Purkinje cell (primary cell): ENCODE results near the gene EGR1. TPM values are rescaled to one million over a fixed set of nuclear protein-coding genes. Genes with fewer than 3 reads are reported as not detected.

Experiments used
- polyA plus RNA-seq: library from polyadenylated mRNA; unstranded; fragments of >200 nt; fragmentation: Nextera tagmentation; gene quantifications from 2 replicates; pipeline ENCODE4 v1.2.1, GENCODE V29; 2014

EGR1 gene
- 0.17 and 19.6 TPM in 2 replicates for polyA plus RNA-seq

DNA sequence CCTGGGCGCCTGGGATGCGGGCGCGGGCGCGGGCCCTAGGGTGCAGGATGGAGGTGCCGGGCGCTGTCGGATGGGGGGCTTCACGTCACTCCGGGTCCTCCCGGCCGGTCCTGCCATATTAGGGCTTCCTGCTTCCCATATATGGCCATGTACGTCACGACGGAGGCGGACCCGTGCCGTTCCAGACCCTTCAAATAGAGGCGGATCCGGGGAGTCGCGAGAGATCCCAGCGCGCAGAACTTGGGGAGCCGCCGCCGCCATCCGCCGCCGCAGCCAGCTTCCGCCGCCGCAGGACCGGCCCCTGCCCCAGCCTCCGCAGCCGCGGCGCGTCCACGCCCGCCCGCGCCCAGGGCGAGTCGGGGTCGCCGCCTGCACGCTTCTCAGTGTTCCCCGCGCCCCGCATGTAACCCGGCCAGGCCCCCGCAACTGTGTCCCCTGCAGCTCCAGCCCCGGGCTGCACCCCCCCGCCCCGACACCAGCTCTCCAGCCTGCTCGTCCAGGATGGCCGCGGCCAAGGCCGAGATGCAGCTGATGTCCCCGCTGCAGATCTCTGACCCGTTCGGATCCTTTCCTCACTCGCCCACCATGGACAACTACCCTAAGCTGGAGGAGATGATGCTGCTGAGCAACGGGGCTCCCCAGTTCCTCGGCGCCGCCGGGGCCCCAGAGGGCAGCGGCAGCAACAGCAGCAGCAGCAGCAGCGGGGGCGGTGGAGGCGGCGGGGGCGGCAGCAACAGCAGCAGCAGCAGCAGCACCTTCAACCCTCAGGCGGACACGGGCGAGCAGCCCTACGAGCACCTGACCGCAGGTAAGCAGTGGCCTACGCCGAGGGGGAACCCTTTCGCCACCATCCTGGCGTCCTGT, at the start of gene EGR1:
EGR1 (plus strand) TSS at position 219 of the 864 bp plus-strand sequence; CDS start at position 502, 283 bp downstream.

DNA sequence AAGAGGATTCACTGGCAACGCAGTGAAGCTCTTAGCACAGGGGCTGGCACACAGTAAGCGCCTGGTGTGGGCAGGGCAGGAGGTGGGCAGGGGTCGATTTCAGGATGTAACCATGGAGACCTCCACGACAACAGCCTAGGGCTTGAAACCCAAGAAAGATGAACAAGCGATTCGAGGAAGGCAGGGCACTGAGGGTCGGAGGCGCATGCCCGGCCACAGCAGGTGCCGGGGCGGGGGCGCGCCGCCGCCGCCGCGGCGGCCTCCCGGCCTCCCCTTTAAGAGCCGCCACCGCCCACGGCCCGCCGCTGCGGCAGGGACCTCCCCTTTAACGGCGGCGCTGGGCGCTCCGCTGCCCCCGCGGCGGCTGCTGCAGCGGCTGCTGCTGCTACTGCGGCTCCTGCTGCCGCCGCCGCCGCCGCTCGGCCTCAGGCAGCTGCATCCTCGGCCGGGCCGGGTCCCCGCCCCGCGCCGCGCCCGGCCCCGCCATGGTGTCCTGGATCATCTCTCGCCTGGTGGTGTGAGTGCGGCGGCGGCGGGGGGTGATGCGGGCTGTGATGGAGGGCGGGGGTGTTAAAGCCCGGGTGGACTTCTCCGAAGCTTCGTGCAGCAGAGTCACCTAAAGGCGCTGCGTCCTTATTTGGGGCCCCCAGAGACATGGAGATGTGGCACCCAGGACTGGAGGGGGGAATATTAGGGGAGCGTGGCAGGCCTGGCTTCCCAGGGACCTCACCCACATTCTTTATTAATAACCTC, 26.4 kb upstream of the EGR1 start, which contains the start of gene REEP2:
REEP2 (plus strand) TSS at position 334 of the 753 bp plus-strand sequence; CDS start at position 486, 152 bp downstream.

Other genes with a start within 250 kb of the EGR1 start
- gene GFRA3, start 190.9 kb upstream of the EGR1 start, polyA plus RNA-seq: 2.5 and 6.5 TPM in 2 replicates
- not detected in 2 replicates for gene CDC25C, start 133.7 kb upstream of the EGR1 start, polyA plus RNA-seq
- gene FAM53C, start 127.2 kb upstream of the EGR1 start, polyA plus RNA-seq: 2.0 and 6.3 TPM in 2 replicates
- 18.6 and 23.9 TPM in 2 replicates for gene KDM3B, start 112.8 kb upstream of the EGR1 start, polyA plus RNA-seq
- 42.0 and 65.2 TPM in 2 replicates for gene REEP2, start 26.4 kb upstream of the EGR1 start, polyA plus RNA-seq
- 34.8 and 38.8 TPM in 2 replicates for gene ETF1, start 77.8 kb downstream of the EGR1 start, polyA plus RNA-seq
- gene HSPA9, start 109.9 kb downstream of the EGR1 start, polyA plus RNA-seq: 208 TPM in 2 replicates